ENCODE results near the gene TMEM107.
A peak's percentile ranks its signal among the peaks of the same experiment; 100 is the strongest.

TMEM107 gene

GRCh38 chr17:8162233-8162996 is 13.8 kb downstream of the TMEM107 start, which contains the start of gene VAMP2:
VAMP2 (minus strand) TSS chr17:8162948; CDS start chr17:8162879, 69 bp downstream.
- peak; percentile 75 for DNase-seq (ENCODE audit: low read depth)

GRCh38 chr17:8161289-8162232 is 14.6 kb downstream of the TMEM107 start:
- DNase-seq (ENCODE audit: low read depth): no peak

- no peak for DNase-seq (ENCODE audit: low read depth)
These were observed 15.4 kb downstream of the TMEM107 start for GRCh38 chr17:8160741-8161221.

- DNase-seq (ENCODE audit: low read depth): no peak
These were observed 16.0 kb downstream of the TMEM107 start for GRCh38 chr17:8160224-8160577.

- no peak for DNase-seq (ENCODE audit: low read depth)
These were observed 16.5 kb downstream of the TMEM107 start for GRCh38 chr17:8159459-8160223.

- DNase-seq (ENCODE audit: low read depth): no peak
These were observed 17.2 kb downstream of the TMEM107 start for GRCh38 chr17:8159032-8159400.

GRCh38 chr17:8158267-8159031 is 17.7 kb downstream of the TMEM107 start:
- DNase-seq (ENCODE audit: low read depth): peak; percentile 77

- DNase-seq (ENCODE audit: low read depth): peak; percentile 100
These were observed 19.8 kb downstream of the TMEM107 start for GRCh38 chr17:8156246-8156992.

GRCh38 chr17:8155996-8156245 is 20.3 kb downstream of the TMEM107 start:
- no peak for DNase-seq (ENCODE audit: low read depth)

- DNase-seq (ENCODE audit: low read depth): no peak
These were observed 20.8 kb downstream of the TMEM107 start for GRCh38 chr17:8155231-8155995.

GRCh38 chr17:8154608-8155155 is 21.5 kb downstream of the TMEM107 start:
- DNase-seq (ENCODE audit: low read depth): no peak

- peak; percentile 68 for DNase-seq (ENCODE audit: low read depth)
These were observed 22.1 kb downstream of the TMEM107 start for GRCh38 chr17:8153957-8154607.

GRCh38 chr17:8153525-8153956 is 22.6 kb downstream of the TMEM107 start:
- no peak for DNase-seq (ENCODE audit: low read depth)

- DNase-seq (ENCODE audit: low read depth): no peak
These were observed 23.1 kb downstream of the TMEM107 start for GRCh38 chr17:8153031-8153451.

GRCh38 chr17:8152112-8152775 is 23.9 kb downstream of the TMEM107 start, which contains the start of gene PER1:
PER1 (minus strand) TSS chr17:8152404; CDS start chr17:8150706, 1,698 bp downstream.
- DNase-seq (ENCODE audit: low read depth): peak; percentile 79

- DNase-seq (ENCODE audit: low read depth): no peak
These were observed 24.5 kb downstream of the TMEM107 start for GRCh38 chr17:8151641-8152111.

GRCh38 chr17:8151120-8151640 is 25.0 kb downstream of the TMEM107 start:
- DNase-seq (ENCODE audit: low read depth): peak; percentile 83

All from stimulated activated CD8-positive, alpha-beta memory T cell treated with anti-CD3 and anti-CD28 coated beads, Interleukin-4, amount 100 ng/mL, for 24 hours (primary cell).